Astrocyte of the spinal cord (primary cell): ENCODE measurements around the gene ZPBP2.
A peak's percentile ranks its signal among the peaks of the same experiment; 100 is the strongest.

Source experiments
- DNase-seq: peaks from one replicate; pipeline ENCODE4 v3.0.0; 2011; ENCODE audit warnings: low read depth, low spot score
- H3K4me3 ChIP-seq: 2 replicates; pipeline ENCODE4 v1.5.1; 2011; ENCODE audit warnings: low read depth, mild to moderate bottlenecking, low read length, moderate library complexity
- CTCF ChIP-seq: IDR thresholded peaks from 2 replicates; pipeline ENCODE4 v1.5.1; 2012; ENCODE audit warnings: low read depth, mild to moderate bottlenecking, low read length, inconsistent platforms
- in situ Hi-C: cut with HindIII; loops from 2 replicates; pipeline ENCODE4 v1.10.0; 2017; ENCODE audit warnings: low sequenced_read_pairs

Gene ZPBP2

GRCh38 chr17:39920218-39921210 is 52.5 kb downstream of the ZPBP2 start:
- H3K4me3 ChIP-seq: no peak overlapping the region
- no peak for DNase-seq
- in situ Hi-C loops: no loop called here
- TF ChIP-seq CTCF: no peak

- no peak for DNase-seq
- in situ Hi-C loops: no loop called here
- TF ChIP-seq CTCF: no peak
- H3K4me3 ChIP-seq: no peak overlapping the region
These were observed 53.3 kb downstream of the ZPBP2 start for GRCh38 chr17:39921323-39921722.

- H3K4me3 ChIP-seq: no peak overlapping the region
- DNase-seq: no peak
- in situ Hi-C loops: no loop called here
- no peak for TF ChIP-seq CTCF
These were observed 54.0 kb downstream of the ZPBP2 start for GRCh38 chr17:39922006-39922405.

GRCh38 chr17:39923230-39923629 is 55.2 kb downstream of the ZPBP2 start:
- in situ Hi-C loops: no loop called here
- no peak for DNase-seq
- no peak for TF ChIP-seq CTCF
- H3K4me3 ChIP-seq: no peak overlapping the region

GRCh38 chr17:39923836-39924690 is 56.1 kb downstream of the ZPBP2 start:
- in situ Hi-C loops: no loop called here
- peak; percentile 36 for TF ChIP-seq CTCF
- DNase-seq: peak; percentile 17
- no peak overlapping the region for H3K4me3 ChIP-seq

- in situ Hi-C loops: no loop called here
- H3K4me3 ChIP-seq: no peak overlapping the region
These were observed 56.7 kb downstream of the ZPBP2 start for GRCh38 chr17:39924691-39925055.

More at GRCh38 chr17:39924691-39925055, 56.7 kb downstream of the ZPBP2 start:
- DNase-seq: no peak
- no peak for TF ChIP-seq CTCF
